ENCODE measurements around the gene PCDHGB7. TPM values are rescaled to one million over a fixed set of nuclear protein-coding genes. Genes with fewer than 3 reads are reported as not detected.
"Not testable (repeated sequence)": the region's sequence is repeated elsewhere in the genome, so short reads cannot be mapped to it uniquely, and the experiment has no call there.

PCDHGB7 gene
- total RNA-seq, 3 donors from 2014 or later: 15.4 to 21.3 (median 16.0) TPM

DNA sequence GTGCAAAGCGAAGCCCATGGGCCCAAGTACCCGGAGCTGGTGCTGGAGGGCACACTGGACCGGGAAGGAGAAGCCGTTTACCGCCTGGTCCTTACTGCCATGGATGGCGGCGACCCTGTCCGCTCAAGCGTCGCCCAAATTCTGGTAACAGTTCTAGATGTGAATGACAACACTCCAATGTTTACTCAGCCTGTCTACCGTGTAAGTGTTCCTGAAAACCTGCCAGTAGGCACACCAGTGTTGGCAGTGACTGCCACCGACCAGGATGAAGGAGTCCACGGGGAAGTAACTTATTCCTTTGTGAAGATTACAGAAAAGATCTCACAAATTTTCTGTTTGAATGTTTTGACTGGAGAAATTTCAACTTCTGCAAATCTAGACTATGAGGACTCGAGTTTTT lies 42.9 kb upstream of the PCDHGB7 start:
- H3K9me3 ChIP-seq: peaks cover 72 to 99% of the 10 kb centered on the region in 2 donors
- DNase-seq (ENCODE audit: low spot score in 2 of 2): no peak
- no peaks in the 10 kb centered on the region for H3K4me1 ChIP-seq
- no peaks in the 10 kb centered on the region for H3K36me3 ChIP-seq
- no peak overlapping the region for H3K27ac ChIP-seq
- no peaks in the 10 kb centered on the region for H3K27me3 ChIP-seq
- H3K4me3 ChIP-seq: peak overlapping the region in 1 of 3 donors; percentile 55
- intact Hi-C loops (cut with DNase I; ENCODE audit: low total_unique reads): no loop called here
- no peak for TF ChIP-seq CTCF (IDR thresholded peaks at IDR 0.05)
- TF ChIP-seq POLR2A (IDR thresholded peaks at IDR 0.05): no peak
- no peak for TF ChIP-seq POLR2AphosphoS5 (IDR thresholded peaks at IDR 0.05)

- intact Hi-C loops (cut with DNase I; ENCODE audit: low total_unique reads); H3K27ac ChIP-seq; H3K36me3 ChIP-seq; H3K27me3 ChIP-seq; H3K4me1 ChIP-seq; H3K4me3 ChIP-seq; DNase-seq (ENCODE audit: low spot score in 2 of 2): not testable (repeated sequence)
- peaks cover 70 to 98% of the 10 kb centered on the region in 2 donors for H3K9me3 ChIP-seq
Observed at GRCh38 chr5:141375444-141376155, 41.9 kb upstream of the PCDHGB7 start.

GRCh38 chr5:141382469-141383294 lies 34.8 kb upstream of the PCDHGB7 start, which contains the start of gene PCDHGA7:
PCDHGA7 (plus strand) TSS chr5:141382742; CDS start chr5:141382900, 158 bp downstream.
- H3K4me3 ChIP-seq: peak within 1 kb of the TSS in 2 of 3 donors; percentile 27 to 48
- intact Hi-C loops (cut with DNase I; ENCODE audit: low total_unique reads): no loop called here
- H3K9me3 ChIP-seq: peaks cover 67 to 96% of the 10 kb centered on the region in 2 donors
- TF ChIP-seq POLR2A (IDR thresholded peaks at IDR 0.05): no peak
- TF ChIP-seq CTCF (IDR thresholded peaks at IDR 0.05): no peak
- TF ChIP-seq POLR2AphosphoS5 (IDR thresholded peaks at IDR 0.05): no peak
- no peak within 1 kb of the TSS for H3K27ac ChIP-seq
- no peak for DNase-seq (ENCODE audit: low spot score in 2 of 2)
- H3K36me3 ChIP-seq: no peaks in the 10 kb centered on the region
- no peaks in the 10 kb centered on the region for H3K4me1 ChIP-seq
- no peaks in the 10 kb centered on the region for H3K27me3 ChIP-seq

GRCh38 chr5:141383345-141383744 lies 34.1 kb upstream of the PCDHGB7 start:
- H3K27ac ChIP-seq: no peak overlapping the region
- no peaks in the 10 kb centered on the region for H3K27me3 ChIP-seq
- DNase-seq (ENCODE audit: low spot score in 2 of 2): no peak
- H3K36me3 ChIP-seq: no peaks in the 10 kb centered on the region
- H3K4me3 ChIP-seq: peak overlapping the region in 1 of 3 donors; percentile 48
- H3K4me1 ChIP-seq: no peaks in the 10 kb centered on the region
- intact Hi-C loops (cut with DNase I; ENCODE audit: low total_unique reads): no loop called here
- TF ChIP-seq POLR2AphosphoS5 (IDR thresholded peaks at IDR 0.05) (no peak), CTCF (IDR thresholded peaks at IDR 0.05) (no peak), POLR2A (IDR thresholded peaks at IDR 0.05) (no peak)
- peaks cover 67 to 93% of the 10 kb centered on the region in 2 donors for H3K9me3 ChIP-seq

DNA sequence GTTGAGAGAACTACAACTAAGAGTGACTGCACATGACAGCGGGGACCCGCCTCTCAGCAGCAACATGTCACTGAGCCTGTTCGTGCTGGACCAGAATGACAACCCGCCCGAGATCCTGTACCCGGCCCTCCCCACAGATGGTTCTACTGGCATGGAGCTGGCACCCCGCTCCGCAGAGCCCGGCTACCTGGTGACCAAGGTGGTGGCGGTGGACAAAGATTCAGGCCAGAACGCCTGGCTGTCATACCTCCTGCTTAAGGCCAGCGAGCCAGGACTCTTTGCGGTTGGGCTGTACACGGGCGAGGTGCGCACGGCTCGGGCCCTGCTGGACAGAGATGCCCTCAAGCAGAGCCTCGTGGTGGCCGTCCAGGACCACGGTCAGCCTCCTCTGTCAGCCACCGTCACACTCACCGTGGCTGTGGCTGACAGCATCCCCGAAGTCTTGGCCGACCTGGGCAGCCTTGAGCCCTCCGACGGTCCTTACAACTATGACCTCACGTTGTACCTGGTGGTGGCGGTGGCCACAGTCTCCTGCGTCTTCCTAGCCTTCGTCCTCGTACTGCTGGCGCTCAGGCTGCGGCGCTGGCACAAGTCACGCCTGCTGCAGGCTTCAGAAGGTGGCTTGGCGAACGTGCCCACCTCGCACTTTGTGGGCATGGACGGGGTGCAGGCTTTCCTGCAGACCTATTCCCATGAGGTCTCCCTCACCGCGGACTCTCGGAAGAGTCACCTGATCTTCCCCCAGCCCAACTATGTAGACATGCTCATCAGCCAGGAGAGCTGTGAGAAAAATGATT lies 32.8 kb upstream of the PCDHGB7 start:
- intact Hi-C loops (cut with DNase I; ENCODE audit: low total_unique reads): no loop called here
- Histone ChIP-seq H3K4me1 (no peaks in the 10 kb centered on the region), H3K27ac (no peak overlapping the region), H3K9me3 (peaks cover 79 to 93% of the 10 kb centered on the region in 2 donors), H3K36me3 (no peaks in the 10 kb centered on the region), H3K4me3 (no peak overlapping the region), H3K27me3 (no peaks in the 10 kb centered on the region)
- TF ChIP-seq CTCF (IDR thresholded peaks at IDR 0.05) (no peak), POLR2A (IDR thresholded peaks at IDR 0.05) (no peak), POLR2AphosphoS5 (IDR thresholded peaks at IDR 0.05) (no peak)
- no peak for DNase-seq (ENCODE audit: low spot score in 2 of 2)

DNA sequence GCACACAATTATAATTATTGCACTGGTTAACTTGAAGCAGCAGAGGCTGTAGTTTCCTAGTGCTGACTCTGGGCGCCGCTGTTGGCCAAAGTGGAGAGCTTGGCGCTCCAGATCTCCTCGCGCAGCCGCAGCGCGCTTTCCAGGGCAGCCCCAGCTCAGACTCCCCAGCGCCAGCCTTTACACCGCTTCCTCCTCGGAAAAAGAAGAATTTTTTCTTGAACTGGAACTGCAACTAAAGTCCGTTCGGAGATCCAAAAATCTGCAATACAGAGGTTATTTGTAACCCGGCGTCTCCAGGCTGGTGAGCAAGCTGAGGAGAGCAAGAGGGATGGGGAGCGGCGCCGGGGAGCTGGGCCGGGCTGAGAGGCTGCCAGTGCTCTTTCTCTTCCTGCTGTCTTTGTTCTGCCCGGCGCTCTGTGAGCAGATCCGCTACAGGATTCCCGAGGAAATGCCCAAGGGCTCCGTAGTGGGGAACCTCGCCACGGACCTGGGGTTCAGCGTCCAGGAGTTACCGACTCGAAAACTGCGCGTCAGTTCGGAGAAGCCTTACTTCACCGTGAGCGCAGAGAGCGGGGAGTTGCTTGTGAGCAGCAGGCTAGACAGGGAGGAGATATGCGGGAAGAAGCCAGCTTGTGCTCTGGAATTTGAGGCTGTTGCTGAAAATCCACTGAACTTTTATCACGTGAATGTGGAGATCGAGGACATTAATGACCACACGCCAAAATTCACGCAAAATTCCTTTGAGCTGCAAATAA lies 29.7 kb upstream of the PCDHGB7 start, which contains the start of gene PCDHGB4:
TSS of gene PCDHGB4 (plus strand) at position 142 of the 755 bp plus-strand sequence. CDS start at position 329, 187 bp downstream.
- peaks cover 80 to 95% of the 10 kb centered on the region in 2 donors for H3K9me3 ChIP-seq
- H3K27ac ChIP-seq; intact Hi-C loops (cut with DNase I; ENCODE audit: low total_unique reads); H3K36me3 ChIP-seq; DNase-seq (ENCODE audit: low spot score in 2 of 2); H3K27me3 ChIP-seq; H3K4me1 ChIP-seq: not testable (repeated sequence)
- peak within 1 kb of the TSS in 1 of 3 donors; percentile 37 for H3K4me3 ChIP-seq

All from breast epithelium (tissue), 4 donors.